ENCODE measurements around the gene NRIP3. TPM values are rescaled to one million over a fixed set of nuclear protein-coding genes. Genes with fewer than 3 reads are reported as not detected.

NRIP3 gene
- total RNA-seq, 1 experiment from 2014 or later, result 22.8 TPM

- Histone ChIP-seq H3K36me3 (ENCODE audit: control insufficient read depth, insufficient read depth, low read length) (no peaks in the 10 kb centered on the region), H3K27me3 (ENCODE audit: control insufficient read depth, insufficient read depth, low read length) (no peaks in the 10 kb centered on the region), H3K27ac (ENCODE audit: low read length) (no peak overlapping the region), H3K9me3 (ENCODE audit: control insufficient read depth, insufficient read depth, low read depth, low read length) (no peaks in the 10 kb centered on the region), H3K4me3 (ENCODE audit: low read depth in 2 of 2, low read length in 2 of 2) (no peak overlapping the region), H3K4me1 (ENCODE audit: control insufficient read depth, insufficient read depth, low read length) (no peaks in the 10 kb centered on the region; the same call in 1 of the 2 replicates)
- intact Hi-C loops (cut with micrococcal nuclease; ENCODE audit: unreplicated experiment), result no loop called here
- in situ Hi-C loops (cut with HindIII; ENCODE audit: low pct_unique_long_range_greater_than_20kb, low sequenced_read_pairs), result no loop called here
- ATAC-seq (no peak), DNase-seq (ENCODE audit: low read depth, low spot score) (no peak)
- ChIA-PET POLR2A (no interaction called here), CTCF (interaction anchor here (1.1 kb wide), 1 partner anchor 26 kb away, joined by 3 read pairs; no protein-coding TSS in a partner anchor)
- no TSS peak for BruUV-seq (replicated peaks)
- TF ChIP-seq CTCF (IDR thresholded peaks at IDR 0.05) (no peak), TCF7L2 (IDR thresholded peaks at IDR 0.05; ENCODE audit: low read depth, low read length) (no peak), SIN3A (IDR thresholded peaks at IDR 0.05; ENCODE audit: borderline replicate concordance, insufficient read depth, low read depth, low read length) (no peak), REST (IDR thresholded peaks at IDR 0.05; ENCODE audit: insufficient read depth in 1 of 2, low read depth in 2 of 2, low read length in 1 of 2) (no peak), POLR2AphosphoS5 (IDR thresholded peaks at IDR 0.05; ENCODE audit: low read depth, low read length) (no peak)
These were observed 14.3 kb downstream of the NRIP3 start for GRCh38 chr11:8989453-8989852.

GRCh38 chr11:8988329-8989234 lies 15.2 kb downstream of the NRIP3 start:
- ATAC-seq, result no peak
- no TSS peak for BruUV-seq (replicated peaks)
- intact Hi-C loops (cut with micrococcal nuclease; ENCODE audit: unreplicated experiment), result no loop called here

More at GRCh38 chr11:8988329-8989234, 15.2 kb downstream of the NRIP3 start:
- DNase-seq (ENCODE audit: low read depth, low spot score), result no peak
- CTCF ChIA-PET, result interaction anchor here (1.1 kb wide), 1 partner anchor 27 kb away, joined by 3 read pairs; no protein-coding TSS in a partner anchor
- no peak overlapping the region for H3K27ac ChIP-seq (ENCODE audit: low read length)
- no peak for TF ChIP-seq TCF7L2 (IDR thresholded peaks at IDR 0.05; ENCODE audit: low read depth, low read length)
- TF ChIP-seq POLR2AphosphoS5 (IDR thresholded peaks at IDR 0.05; ENCODE audit: low read depth, low read length), result no peak
- no peak for TF ChIP-seq REST (IDR thresholded peaks at IDR 0.05; ENCODE audit: insufficient read depth in 1 of 2, low read depth in 2 of 2, low read length in 1 of 2)
- TF ChIP-seq CTCF (IDR thresholded peaks at IDR 0.05), result no peak
- no peak for TF ChIP-seq SIN3A (IDR thresholded peaks at IDR 0.05; ENCODE audit: borderline replicate concordance, insufficient read depth, low read depth, low read length)
- H3K4me1 ChIP-seq (ENCODE audit: control insufficient read depth, insufficient read depth, low read length), result no peaks in the 10 kb centered on the region; the same call in 1 of the 2 replicates
- H3K27me3 ChIP-seq (ENCODE audit: control insufficient read depth, insufficient read depth, low read length), result no peaks in the 10 kb centered on the region
- POLR2A ChIA-PET, result no interaction called here
- in situ Hi-C loops (cut with HindIII; ENCODE audit: low pct_unique_long_range_greater_than_20kb, low sequenced_read_pairs), result no loop called here
- no peak overlapping the region for H3K4me3 ChIP-seq (ENCODE audit: low read depth in 2 of 2, low read length in 2 of 2)
- H3K36me3 ChIP-seq (ENCODE audit: control insufficient read depth, insufficient read depth, low read length), result no peaks in the 10 kb centered on the region
- H3K9me3 ChIP-seq (ENCODE audit: control insufficient read depth, insufficient read depth, low read depth, low read length), result no peaks in the 10 kb centered on the region

Measured in Panc1 (cell line).